Karpas-422 (cell line): ENCODE results near the gene VPS13D. TPM values are rescaled to one million over a fixed set of nuclear protein-coding genes. Genes with fewer than 3 reads are reported as not detected.
"Not testable (repeated sequence)": the region's sequence is repeated elsewhere in the genome, so short reads cannot be mapped to it uniquely, and the experiment has no call there.

Source experiments
- DNase-seq: peaks from one replicate; pipeline ENCODE4 v3.0.0-alpha.2; 2015
- H2AFZ ChIP-seq: fragments of 200-600 bp; sonication (generic); 2 replicates; pipeline ENCODE4 v1.6.1; 2014; ENCODE audit warnings: antibody characterized with exemption, low read length, mixed read lengths
- H3K27ac ChIP-seq: fragments of 200-600 bp; sonication (generic); 2 replicates; pipeline ENCODE4 v1.5.1; 2014; ENCODE audit warnings: mild to moderate bottlenecking, low read length, moderate library complexity
- H3K27me3 ChIP-seq: fragments of 200-600 bp; sonication (generic); 2 replicates; pipeline ENCODE4 v1.6.1; 2014; ENCODE audit warnings: low read length, mixed read lengths
- H3K36me3 ChIP-seq: fragments of 200-600 bp; sonication (generic); 2 replicates; pipeline ENCODE4 v1.6.1; 2014; ENCODE audit warnings: low read length, mixed read lengths; ENCODE audit not compliant: insufficient read depth
- H3K4me1 ChIP-seq: fragments of 200-600 bp; sonication (generic); 2 replicates; pipeline ENCODE4 v1.6.1; 2014; ENCODE audit warnings: mild to moderate bottlenecking, low read length, mixed read lengths
- H3K4me2 ChIP-seq: fragments of 200-600 bp; sonication (generic); 2 replicates; pipeline ENCODE4 v1.6.1; 2014; ENCODE audit warnings: low read length, low read depth, mild to moderate bottlenecking; ENCODE audit not compliant: poor library complexity, severe bottlenecking
- H3K4me3 ChIP-seq: fragments of 200-600 bp; sonication (generic); 2 replicates; pipeline ENCODE4 v1.5.1; 2014; ENCODE audit warnings: mild to moderate bottlenecking, antibody characterized with exemption, low read length, mixed read lengths
- H3K79me2 ChIP-seq: fragments of 200-600 bp; sonication (generic); 2 replicates; pipeline ENCODE4 v1.6.1; 2014; ENCODE audit warnings: mild to moderate bottlenecking, low read length, mixed read lengths
- H3K9ac ChIP-seq: fragments of 200-600 bp; sonication (generic); 2 replicates; pipeline ENCODE4 v1.6.0; 2014; ENCODE audit warnings: low read length
- H3K9me2 ChIP-seq: fragments of 200-600 bp; sonication (generic), shearing (Covaris generic); replicated peaks from 2 replicates; pipeline ENCODE4 v1.6.0; 2014; ENCODE audit warnings: mild to moderate bottlenecking, low read length, moderate library complexity; ENCODE audit not compliant: insufficient read depth
- H3K9me3 ChIP-seq: fragments of 300-700, 200-600 bp; sonication (generic); 2 replicates; pipeline ENCODE4 v1.6.1; 2014; ENCODE audit warnings: low read length, mixed read lengths
- H4K20me1 ChIP-seq: fragments of 200-600 bp; sonication (generic); 2 replicates; pipeline ENCODE4 v1.6.1; 2014; ENCODE audit warnings: mild to moderate bottlenecking, antibody characterized with exemption, low read length, low read depth; ENCODE audit not compliant: insufficient read depth
- total RNA-seq: library from RNA; depleted of rRNA; stranded (reverse); fragments of >200 nt; shearing (Covaris generic); gene quantifications from 2 replicates; pipeline ENCODE4 v1.2.3, GENCODE V29; 2014; ENCODE audit warnings: low replicate concordance

Gene VPS13D
- total RNA-seq, 1 experiment from 2014 or later = 36.2 TPM

GRCh38 chr1:12468323-12468722, 238.5 kb downstream of the VPS13D start:
- Histone ChIP-seq H3K9ac (no peak overlapping the region), H3K9me2 (no peaks in the 10 kb centered on the region), H2AFZ (no peak overlapping the region)

GRCh38 chr1:12469493-12469892, 239.7 kb downstream of the VPS13D start:
- no peaks in the 10 kb centered on the region for H3K36me3 ChIP-seq
- peaks cover 6% of the 10 kb centered on the region for H3K4me1 ChIP-seq
- no peak overlapping the region for H3K4me3 ChIP-seq
- H3K4me2 ChIP-seq = no peak overlapping the region
- no peaks in the 10 kb centered on the region for H3K79me2 ChIP-seq
- no peaks in the 10 kb centered on the region for H4K20me1 ChIP-seq
- no peak for DNase-seq
- no peak overlapping the region for H2AFZ ChIP-seq
- no peaks in the 10 kb centered on the region for H3K27me3 ChIP-seq
- H3K27ac ChIP-seq = no peak overlapping the region
- no peaks in the 10 kb centered on the region for H3K9me3 ChIP-seq
- no peaks in the 10 kb centered on the region for H3K9me2 ChIP-seq
- H3K9ac ChIP-seq = no peak overlapping the region

More at GRCh38 chr1:12468323-12468722, 238.5 kb downstream of the VPS13D start:
- Histone ChIP-seq H3K79me2 (no peaks in the 10 kb centered on the region), H3K9me3 (no peaks in the 10 kb centered on the region), H3K4me1 (peaks cover 6% of the 10 kb centered on the region), H3K4me2 (no peak overlapping the region), H3K4me3 (no peak overlapping the region), H3K27ac (no peak overlapping the region), H4K20me1 (no peaks in the 10 kb centered on the region), H3K27me3 (no peaks in the 10 kb centered on the region), H3K36me3 (no peaks in the 10 kb centered on the region)
- DNase-seq = no peak

- H3K36me3 ChIP-seq = no peaks in the 10 kb centered on the region
- no peaks in the 10 kb centered on the region for H3K79me2 ChIP-seq
- H3K27me3 ChIP-seq = no peaks in the 10 kb centered on the region
- no peak overlapping the region for H2AFZ ChIP-seq
- no peak overlapping the region for H3K27ac ChIP-seq
- peaks cover 6% of the 10 kb centered on the region for H3K4me1 ChIP-seq
- no peak overlapping the region for H3K9ac ChIP-seq
- no peak overlapping the region for H3K4me3 ChIP-seq
- no peak for DNase-seq
- no peaks in the 10 kb centered on the region for H3K9me2 ChIP-seq
- H3K4me2 ChIP-seq = no peak overlapping the region
- H4K20me1 ChIP-seq = no peaks in the 10 kb centered on the region
- no peaks in the 10 kb centered on the region for H3K9me3 ChIP-seq
Observed at GRCh38 chr1:12469990-12470389, 240.2 kb downstream of the VPS13D start.

- not testable (repeated sequence) for H3K4me2 ChIP-seq, H3K4me1 ChIP-seq, H3K9ac ChIP-seq, H3K9me3 ChIP-seq, DNase-seq, H3K4me3 ChIP-seq, H3K9me2 ChIP-seq, H2AFZ ChIP-seq, H3K36me3 ChIP-seq, H3K79me2 ChIP-seq, H4K20me1 ChIP-seq, H3K27me3 ChIP-seq, H3K27ac ChIP-seq
Observed at GRCh38 chr1:12470916-12471315, 241.1 kb downstream of the VPS13D start.

DNA sequence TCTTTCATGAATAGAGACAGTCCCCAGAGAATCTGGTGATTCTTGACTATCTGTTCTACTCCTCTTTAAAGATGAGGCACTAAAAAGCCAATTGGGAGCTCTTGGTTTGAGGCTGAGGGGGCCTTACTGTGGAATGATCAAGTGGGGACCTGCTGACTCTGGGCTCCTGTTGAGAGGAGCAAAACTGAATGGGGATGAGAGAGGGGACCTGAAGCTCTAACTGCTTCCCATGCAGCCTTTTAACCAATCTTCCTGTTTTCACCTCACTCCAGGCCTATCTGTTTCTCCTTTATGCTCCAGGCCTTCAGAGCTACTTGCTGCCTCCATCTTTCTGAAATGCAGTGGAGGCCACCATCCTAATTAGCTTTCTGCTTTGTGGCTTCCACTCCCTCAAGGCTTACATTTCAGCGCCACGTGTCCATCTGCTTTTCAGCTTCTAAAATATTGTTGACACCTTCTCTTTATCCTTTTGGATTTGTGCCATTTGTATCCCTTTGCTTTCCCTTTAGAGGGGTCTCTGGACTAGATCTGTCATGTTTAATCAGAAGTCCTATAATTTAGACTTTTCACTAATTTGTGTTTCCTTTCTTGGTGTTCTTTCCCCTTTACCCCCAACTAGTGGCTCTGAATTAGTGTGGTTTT, 242.4 kb downstream of the VPS13D start:
- H3K36me3 ChIP-seq = no peaks in the 10 kb centered on the region
- H3K27me3 ChIP-seq = no peaks in the 10 kb centered on the region
- no peak for DNase-seq
- H3K9me3 ChIP-seq = no peaks in the 10 kb centered on the region
- peaks cover 5% of the 10 kb centered on the region for H3K4me1 ChIP-seq
- H3K4me2 ChIP-seq = no peak overlapping the region
- H3K9me2 ChIP-seq = no peaks in the 10 kb centered on the region
- no peak overlapping the region for H3K27ac ChIP-seq
- no peaks in the 10 kb centered on the region for H3K79me2 ChIP-seq
- no peak overlapping the region for H2AFZ ChIP-seq
- no peaks in the 10 kb centered on the region for H4K20me1 ChIP-seq
- no peak overlapping the region for H3K4me3 ChIP-seq
- no peak overlapping the region for H3K9ac ChIP-seq

DNA sequence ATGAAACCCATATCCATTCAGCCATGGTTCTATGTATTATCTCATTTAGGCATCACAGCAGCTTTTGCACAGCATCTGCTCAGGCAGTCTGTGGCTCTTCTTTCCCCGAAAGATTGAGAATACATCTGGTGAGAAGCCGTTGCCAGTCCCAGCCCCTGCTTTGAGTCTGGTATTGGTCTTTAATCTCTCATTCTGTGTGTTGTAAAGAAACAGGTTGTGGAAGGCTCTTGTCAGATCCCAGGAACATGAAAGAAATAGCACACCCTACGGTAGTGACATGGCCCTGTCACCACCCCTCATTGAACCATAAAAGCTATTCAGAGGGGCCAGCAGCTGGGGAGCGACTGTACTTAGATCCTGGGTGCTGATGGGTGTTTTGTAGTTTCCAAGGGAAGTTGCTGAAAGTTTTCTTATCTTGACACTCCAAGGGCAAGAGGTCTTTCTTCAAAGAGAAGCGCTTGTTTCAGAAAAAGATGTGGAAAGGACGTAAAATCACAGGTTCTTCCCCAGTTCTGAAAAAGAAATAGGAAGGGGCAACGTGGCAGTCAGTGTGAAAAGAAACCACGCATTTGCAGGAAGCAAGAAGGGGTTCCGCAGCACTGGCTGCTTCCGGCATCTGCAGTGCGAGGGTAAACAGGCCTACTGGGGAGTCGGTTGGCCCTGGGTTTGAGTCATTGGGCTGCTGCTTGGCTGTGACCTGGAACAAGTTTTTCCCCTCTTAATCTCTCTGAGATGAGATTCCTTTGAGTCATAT, 243.1 kb downstream of the VPS13D start:
- Histone ChIP-seq H2AFZ (no peak overlapping the region), H4K20me1 (no peaks in the 10 kb centered on the region), H3K4me3 (no peak overlapping the region), H3K4me2 (no peak overlapping the region), H3K9me3 (no peaks in the 10 kb centered on the region), H3K36me3 (no peaks in the 10 kb centered on the region), H3K79me2 (no peaks in the 10 kb centered on the region), H3K9me2 (no peaks in the 10 kb centered on the region), H3K9ac (no peak overlapping the region), H3K27me3 (no peaks in the 10 kb centered on the region), H3K27ac (no peak overlapping the region), H3K4me1 (no peaks in the 10 kb centered on the region)
- no peak for DNase-seq

DNA sequence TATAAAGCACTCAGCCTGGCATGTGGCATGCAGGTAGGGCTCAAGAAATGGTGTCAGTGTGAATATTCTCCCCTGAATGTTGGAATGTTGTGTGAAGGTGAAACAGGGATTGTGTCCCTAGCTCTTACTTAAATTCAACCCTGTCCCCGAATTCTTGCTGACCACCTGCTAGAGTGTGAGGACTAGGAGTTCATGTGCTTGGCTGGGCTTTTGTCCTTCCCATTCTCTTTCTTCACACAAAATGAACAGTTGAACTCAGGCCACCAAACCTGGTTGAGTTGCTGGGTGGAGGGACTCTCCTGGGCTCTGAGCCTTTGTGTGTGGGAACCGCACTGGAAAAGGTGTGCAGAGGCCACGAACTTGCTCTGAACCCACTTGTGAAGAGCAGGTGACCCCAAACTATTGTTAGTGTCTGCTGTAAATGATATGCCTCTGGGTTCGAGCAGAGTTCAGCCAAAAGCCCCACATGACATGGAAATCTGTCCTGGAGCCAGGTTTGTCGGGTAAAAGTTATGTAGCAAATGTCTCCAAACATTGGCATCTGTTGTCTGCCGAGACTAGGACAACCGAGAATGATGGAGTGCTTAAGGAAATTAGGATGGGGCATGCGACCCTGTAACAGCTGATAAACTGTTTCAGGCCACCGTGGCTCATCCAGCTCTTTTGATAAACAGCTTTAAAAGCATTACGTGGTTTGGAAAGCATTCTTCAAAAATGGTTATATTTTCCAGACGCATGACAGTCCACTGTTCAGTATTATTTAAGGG, 243.9 kb downstream of the VPS13D start:
- H3K36me3 ChIP-seq = no peaks in the 10 kb centered on the region
- H3K4me3 ChIP-seq = no peak overlapping the region
- H3K4me2 ChIP-seq = no peak overlapping the region
- H3K9me3 ChIP-seq = no peaks in the 10 kb centered on the region
- no peaks in the 10 kb centered on the region for H3K27me3 ChIP-seq
- H3K79me2 ChIP-seq = no peaks in the 10 kb centered on the region
- H3K9ac ChIP-seq = no peak overlapping the region
- H4K20me1 ChIP-seq = no peaks in the 10 kb centered on the region
- no peak overlapping the region for H2AFZ ChIP-seq
- H3K4me1 ChIP-seq = no peaks in the 10 kb centered on the region
- no peak for DNase-seq
- no peaks in the 10 kb centered on the region for H3K9me2 ChIP-seq
- H3K27ac ChIP-seq = no peak overlapping the region

DNA sequence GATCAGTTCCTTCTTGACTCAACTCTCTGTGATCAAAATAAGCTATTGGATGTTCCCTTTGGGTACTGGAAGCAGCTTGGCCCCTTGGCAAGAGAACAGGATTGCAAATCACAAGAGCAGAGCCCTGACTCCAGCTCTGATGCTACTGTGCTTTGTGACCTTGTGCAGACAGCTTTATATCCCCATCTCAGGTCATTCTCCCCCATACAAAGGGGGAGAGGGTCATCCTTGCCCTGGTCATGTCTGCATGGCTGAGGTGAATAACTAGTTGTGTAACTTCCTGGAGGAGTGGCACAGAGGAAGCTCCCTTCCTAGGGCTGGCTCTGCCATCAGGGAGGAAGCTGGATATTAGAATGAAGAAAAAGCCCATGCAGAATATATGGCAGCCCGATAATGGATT, 245.3 kb downstream of the VPS13D start:
- no peak overlapping the region for H2AFZ ChIP-seq
- H3K4me3 ChIP-seq = no peak overlapping the region
- H3K9ac ChIP-seq = no peak overlapping the region
- H3K36me3 ChIP-seq = no peaks in the 10 kb centered on the region
- H3K9me3 ChIP-seq = no peaks in the 10 kb centered on the region
- H4K20me1 ChIP-seq = no peaks in the 10 kb centered on the region
- no peaks in the 10 kb centered on the region for H3K79me2 ChIP-seq
- H3K4me2 ChIP-seq = no peak overlapping the region
- H3K4me1 ChIP-seq = no peaks in the 10 kb centered on the region
- H3K9me2 ChIP-seq = no peaks in the 10 kb centered on the region
- H3K27me3 ChIP-seq = no peaks in the 10 kb centered on the region
- DNase-seq = no peak
- no peak overlapping the region for H3K27ac ChIP-seq
